IPS-18a (cell line): ENCODE results near the gene GSG1L.

Experiments used
- H3K27ac ChIP-seq: one replicate; pipeline ENCODE4 v1.5.1; 2013; ENCODE audit warnings: low read length
- H3K27me3 ChIP-seq: one replicate; pipeline ENCODE4 v1.6.1; 2013; ENCODE audit warnings: mild to moderate bottlenecking, low read length; ENCODE audit not compliant: control insufficient read depth, insufficient read depth
- H3K36me3 ChIP-seq: one replicate; pipeline ENCODE4 v1.6.1; 2013; ENCODE audit warnings: low read depth, low read length; ENCODE audit not compliant: control insufficient read depth
- H3K4me1 ChIP-seq: one replicate; pipeline ENCODE4 v1.6.1; 2013; ENCODE audit warnings: low read depth, low read length; ENCODE audit not compliant: control insufficient read depth
- H3K4me3 ChIP-seq: one replicate; pipeline ENCODE4 v1.5.1; 2013; ENCODE audit warnings: low read length
- H3K9ac ChIP-seq: one replicate; pipeline ENCODE4 v1.6.1; 2013; ENCODE audit warnings: mild to moderate bottlenecking, low read length, moderate library complexity
- H3K9me3 ChIP-seq: one replicate; pipeline ENCODE4 v1.6.1; 2013; ENCODE audit warnings: low read depth, low read length; ENCODE audit not compliant: control insufficient read depth

GSG1L gene

GRCh38 chr16:27771201-27771910 lies 292.2 kb downstream of the GSG1L start:
- Histone ChIP-seq H3K27me3 (no peaks in the 10 kb centered on the region), H3K36me3 (no peaks in the 10 kb centered on the region), H3K9me3 (no peaks in the 10 kb centered on the region), H3K27ac (no peak overlapping the region), H3K4me1 (no peaks in the 10 kb centered on the region), H3K9ac (no peak overlapping the region), H3K4me3 (no peak overlapping the region)

DNA sequence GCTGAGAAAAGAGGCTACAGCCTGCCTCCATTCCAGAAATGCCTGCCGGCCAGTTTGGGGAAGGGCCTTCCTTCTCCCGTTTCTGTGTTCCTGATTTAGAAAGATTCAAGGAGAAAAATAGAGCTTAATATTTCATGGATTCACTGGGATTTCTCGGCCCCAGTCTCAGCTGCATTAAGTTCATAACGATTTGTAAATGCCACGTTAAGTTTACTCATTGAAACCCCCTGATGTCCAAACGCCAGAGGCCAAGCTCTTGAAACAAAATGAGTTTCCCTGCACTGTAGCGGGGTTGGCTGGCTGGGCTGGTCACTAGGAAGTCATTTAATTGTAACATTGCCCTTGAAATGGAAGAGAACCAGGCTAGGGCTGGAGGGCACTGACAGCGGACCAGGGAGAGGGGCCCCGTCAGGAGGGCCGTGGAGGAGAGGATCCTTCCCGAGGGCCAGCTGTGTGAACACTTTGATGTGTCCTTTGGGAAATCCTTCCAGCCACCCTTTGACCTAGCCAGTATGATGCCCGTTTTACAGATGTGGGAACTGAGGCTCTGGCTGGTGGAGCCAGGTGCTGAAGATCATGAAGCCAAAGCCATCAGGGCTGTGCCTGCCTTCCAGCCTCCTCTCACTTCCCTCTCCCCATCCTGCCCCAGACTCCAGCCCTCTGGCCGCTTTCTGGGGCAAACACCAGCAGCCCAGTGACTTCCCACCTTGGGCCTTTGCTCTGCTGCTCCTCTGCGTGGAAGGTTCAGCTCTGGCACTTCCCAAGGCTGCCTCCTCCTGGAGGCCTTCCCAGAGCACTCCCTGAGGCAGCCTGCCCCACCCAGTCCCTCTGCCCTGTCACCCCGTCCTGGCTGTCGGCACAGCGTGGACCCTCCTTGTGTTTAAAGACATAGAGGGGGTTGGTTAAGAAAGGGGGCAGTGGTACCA lies 293.0 kb downstream of the GSG1L start:
- Histone ChIP-seq H3K4me1 (no peaks in the 10 kb centered on the region), H3K36me3 (no peaks in the 10 kb centered on the region), H3K27me3 (no peaks in the 10 kb centered on the region), H3K9ac (no peak overlapping the region), H3K27ac (no peak overlapping the region), H3K4me3 (no peak overlapping the region), H3K9me3 (no peaks in the 10 kb centered on the region)

GRCh38 chr16:27769561-27770255 lies 293.8 kb downstream of the GSG1L start:
- Histone ChIP-seq H3K4me1 (no peaks in the 10 kb centered on the region), H3K9me3 (no peaks in the 10 kb centered on the region), H3K27ac (no peak overlapping the region), H3K36me3 (no peaks in the 10 kb centered on the region), H3K9ac (no peak overlapping the region), H3K4me3 (no peak overlapping the region), H3K27me3 (no peaks in the 10 kb centered on the region)

DNA sequence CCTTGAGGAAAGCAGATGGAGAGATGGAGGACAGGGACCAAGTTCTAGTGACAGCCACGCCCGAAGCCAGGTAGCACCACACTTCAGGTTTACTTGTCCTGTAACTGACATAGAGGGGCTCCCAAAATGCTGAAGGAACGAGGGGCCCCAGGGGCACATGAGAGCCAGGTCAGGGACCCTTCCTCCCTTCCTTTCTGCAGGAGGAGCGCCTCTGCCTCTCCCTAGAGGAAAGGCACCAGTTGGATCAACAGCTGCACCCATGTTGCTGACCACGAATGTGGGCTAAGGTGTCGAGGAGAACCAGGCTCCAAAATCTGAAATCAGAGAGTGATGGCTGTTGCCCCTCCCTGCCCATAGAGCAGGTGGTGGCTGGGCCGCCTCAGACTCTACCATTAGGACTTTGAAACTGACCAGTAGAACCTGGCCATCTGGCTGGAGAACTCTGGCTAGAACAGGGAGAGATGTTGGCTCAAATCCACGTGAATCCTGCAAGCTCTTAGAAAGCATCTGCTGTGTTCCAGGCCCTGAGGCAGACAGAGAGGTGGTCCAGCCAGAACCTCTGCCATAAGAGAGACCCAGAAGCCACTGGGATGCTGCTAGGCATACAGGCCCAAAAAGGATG lies 294.8 kb downstream of the GSG1L start:
- Histone ChIP-seq H3K4me1 (no peaks in the 10 kb centered on the region), H3K27me3 (no peaks in the 10 kb centered on the region), H3K9ac (no peak overlapping the region), H3K27ac (no peak overlapping the region), H3K36me3 (no peaks in the 10 kb centered on the region), H3K9me3 (no peaks in the 10 kb centered on the region), H3K4me3 (no peak overlapping the region)

GRCh38 chr16:27767971-27768591 lies 295.4 kb downstream of the GSG1L start:
- no peaks in the 10 kb centered on the region for H3K9me3 ChIP-seq
- H3K4me3 ChIP-seq = no peak overlapping the region
- H3K9ac ChIP-seq = no peak overlapping the region
- no peaks in the 10 kb centered on the region for H3K4me1 ChIP-seq
- no peaks in the 10 kb centered on the region for H3K36me3 ChIP-seq
- H3K27me3 ChIP-seq = no peaks in the 10 kb centered on the region
- H3K27ac ChIP-seq = no peak overlapping the region

DNA sequence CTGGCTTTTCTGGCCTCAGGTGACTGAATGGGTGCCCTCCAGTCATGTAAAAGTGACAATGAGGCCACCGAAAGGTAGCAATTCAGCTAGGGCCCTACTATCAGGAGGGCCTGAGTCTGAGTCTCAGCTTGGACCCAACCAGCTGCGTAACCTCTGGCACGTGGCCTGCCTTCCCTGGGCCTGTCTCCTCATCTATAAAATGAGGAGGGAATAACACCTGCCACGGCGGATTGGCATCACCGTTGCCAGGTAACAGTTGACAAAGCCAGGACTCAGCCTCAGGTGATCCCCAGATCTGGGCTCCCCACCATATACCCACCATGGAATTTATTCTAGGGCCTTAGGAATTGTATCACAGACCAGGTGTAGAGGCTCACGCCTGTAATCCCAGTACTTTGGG lies 296.4 kb downstream of the GSG1L start:
- H3K4me1 ChIP-seq = no peaks in the 10 kb centered on the region
- no peaks in the 10 kb centered on the region for H3K27me3 ChIP-seq
- H3K9me3 ChIP-seq = no peaks in the 10 kb centered on the region
- no peak overlapping the region for H3K27ac ChIP-seq
- no peak overlapping the region for H3K9ac ChIP-seq
- no peak overlapping the region for H3K4me3 ChIP-seq
- H3K36me3 ChIP-seq = no peaks in the 10 kb centered on the region

DNA sequence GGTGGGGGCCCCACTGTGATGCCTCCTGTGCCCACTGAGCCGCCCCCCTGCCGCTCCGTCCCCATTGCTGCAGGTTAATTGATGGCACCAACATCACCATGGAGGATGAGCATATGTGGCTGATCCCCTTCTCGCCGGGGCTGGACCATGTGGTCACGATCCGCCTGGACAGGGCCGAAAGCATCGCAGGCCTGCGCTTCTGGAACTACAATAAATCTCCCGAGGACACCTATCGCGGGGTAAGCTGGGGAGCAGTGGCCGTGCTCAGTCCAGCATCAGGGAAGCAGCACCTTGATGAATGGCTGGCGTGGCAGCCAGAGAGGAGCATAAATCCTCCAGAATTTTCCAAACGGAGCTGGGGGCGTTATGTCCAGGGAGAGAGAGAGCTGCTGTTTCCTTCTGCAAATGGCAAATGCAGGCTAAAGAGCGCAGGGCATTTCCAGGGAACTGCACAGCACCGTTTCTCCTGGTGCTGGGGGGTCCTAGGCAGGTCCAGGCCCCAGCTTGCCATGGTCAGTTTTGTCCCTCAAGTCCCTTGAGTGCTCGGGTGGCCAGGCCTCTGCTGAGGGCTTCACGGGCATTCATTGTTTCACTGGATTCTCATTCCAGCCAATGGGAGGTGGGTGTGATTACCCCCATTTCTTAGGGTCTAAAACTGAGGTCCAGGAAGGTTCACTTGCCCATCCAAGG lies 297.1 kb downstream of the GSG1L start:
- H3K27ac ChIP-seq = no peak overlapping the region
- no peak overlapping the region for H3K4me3 ChIP-seq
- no peaks in the 10 kb centered on the region for H3K4me1 ChIP-seq
- no peaks in the 10 kb centered on the region for H3K36me3 ChIP-seq
- no peaks in the 10 kb centered on the region for H3K9me3 ChIP-seq
- H3K27me3 ChIP-seq = no peaks in the 10 kb centered on the region
- H3K9ac ChIP-seq = no peak overlapping the region

- no peaks in the 10 kb centered on the region for H3K9me3 ChIP-seq
- no peak overlapping the region for H3K9ac ChIP-seq
- H3K27me3 ChIP-seq = no peaks in the 10 kb centered on the region
- no peak overlapping the region for H3K4me3 ChIP-seq
- no peak overlapping the region for H3K27ac ChIP-seq
- no peaks in the 10 kb centered on the region for H3K4me1 ChIP-seq
- no peaks in the 10 kb centered on the region for H3K36me3 ChIP-seq
Measured at GRCh38 chr16:27764869-27765675, 298.4 kb downstream of the GSG1L start.

DNA sequence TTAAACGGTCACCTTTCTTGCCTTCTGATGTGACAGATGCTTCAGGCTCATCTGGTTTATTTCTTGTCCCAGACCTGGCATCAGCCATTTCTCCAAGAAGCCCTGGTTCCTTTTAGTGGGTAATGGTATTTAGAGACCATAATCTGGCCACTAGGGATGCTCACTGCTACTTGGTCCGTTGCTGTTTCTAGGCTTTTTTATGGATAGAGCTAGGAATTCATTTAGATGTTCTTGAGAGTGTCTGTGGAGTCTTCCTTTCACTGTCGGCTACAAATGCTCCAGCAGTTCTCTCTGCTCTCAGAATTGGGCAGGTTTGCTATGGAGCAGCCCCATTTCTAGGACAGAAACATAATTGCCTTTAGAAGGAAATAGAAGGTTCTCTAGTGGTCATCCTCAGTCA lies 299.1 kb downstream of the GSG1L start:
- Histone ChIP-seq H3K9ac (no peak overlapping the region), H3K27ac (no peak overlapping the region), H3K27me3 (no peaks in the 10 kb centered on the region), H3K4me3 (no peak overlapping the region), H3K9me3 (no peaks in the 10 kb centered on the region), H3K36me3 (no peaks in the 10 kb centered on the region), H3K4me1 (no peaks in the 10 kb centered on the region)

GRCh38 chr16:27762441-27762840 lies 301.1 kb downstream of the GSG1L start:
- Histone ChIP-seq H3K27ac (no peak overlapping the region), H3K27me3 (no peaks in the 10 kb centered on the region), H3K4me3 (no peak overlapping the region), H3K9ac (no peak overlapping the region), H3K36me3 (no peaks in the 10 kb centered on the region), H3K9me3 (no peaks in the 10 kb centered on the region), H3K4me1 (no peaks in the 10 kb centered on the region)
